Peyer's patch (tissue), 4 donors: ENCODE results near the gene SCN2A.

Experiments
- CTCF ChIP-seq, 6 experiments: fragments of 450-650 bp in 4 of 6; fragments of 200-600 bp in 2 of 6; sonication (generic) in 1 of 6; IDR thresholded peaks; one replicate each; pipeline ENCODE4 v1.5.1; 2017 to 2019; ENCODE audit warnings: antibody characterized with exemption in 6 of 6, mild to moderate bottlenecking in 3 of 6, moderate library complexity in 1 of 6
- POLR2A ChIP-seq, 2 donors: fragments of 450-650 bp; IDR thresholded peaks; one replicate each; pipeline ENCODE4 v1.5.1; 2017; ENCODE audit warnings: antibody characterized with exemption in 2 of 2, mild to moderate bottlenecking in 2 of 2, moderate library complexity in 2 of 2

GRCh38 chr2:165361514-165361913 is 122.3 kb downstream of the SCN2A start:
- TF ChIP-seq POLR2A (IDR thresholded peaks at IDR 0.05), result no peak
- no peak for TF ChIP-seq CTCF (IDR thresholded peaks at IDR 0.05)
